Lower lobe of right lung (tissue), 2 donors: ENCODE measurements around the gene ERP29. TPM values are rescaled to one million over a fixed set of nuclear protein-coding genes. Genes with fewer than 3 reads are reported as not detected.

ENCODE experiments used
- ATAC-seq, 2 donors: fragments of 200-7000 bp; cut with Tn5 transposase; one replicate each; pipeline ENCODE4 v1.9.1; 2020 to 2022; ENCODE audit warnings: mild to moderate bottlenecking in 2 of 2, moderate library complexity in 2 of 2
- DNase-seq: peaks from one replicate; pipeline ENCODE4 v3.0.0-alpha.2; 2020
- H3K27ac ChIP-seq: fragments of 200-600 bp; one replicate; pipeline ENCODE4 v1.8.0; 2022
- H3K27me3 ChIP-seq: fragments of 200-600 bp; one replicate; pipeline ENCODE4 v1.8.0; 2022; ENCODE audit warnings: low read depth
- H3K36me3 ChIP-seq: fragments of 200-600 bp; one replicate; pipeline ENCODE4 v1.8.0; 2022; ENCODE audit warnings: mild to moderate bottlenecking
- H3K4me1 ChIP-seq: fragments of 200-600 bp; one replicate; pipeline ENCODE4 v1.8.0; 2022
- H3K4me3 ChIP-seq: fragments of 200-600 bp; one replicate; pipeline ENCODE4 v1.8.0; 2022; ENCODE audit warnings: mild to moderate bottlenecking
- H3K9me3 ChIP-seq: fragments of 200-600 bp; one replicate; pipeline ENCODE4 v1.8.0; 2022
- CTCF ChIP-seq: fragments of 200-600 bp; IDR thresholded peaks from one replicate; pipeline ENCODE4 v1.8.0; 2022; ENCODE audit warnings: antibody characterized with exemption, mild to moderate bottlenecking
- intact Hi-C: fragments of 100-400 bp; cut with DNase I; formaldehyde crosslinking; loops from one replicate; pipeline ENCODE4 v1.11.0; 2022
- total RNA-seq: library from RNA; stranded (reverse); fragmentation: NEBNext Ultra II Directional; extraction: Animal tissue kit (Norgen Biotek cat#: 25700); gene quantifications from one replicate; pipeline ENCODE4 v1.2.1, GENCODE V29; 2021
- donor health status: DM: no; HTN: yes; CAD: no; lungs with severe emphysema.

ERP29 gene
- total RNA-seq, 1 donor from 2014 or later, result 152 TPM

GRCh38 chr12:112011685-112012084, 1.5 kb upstream of the ERP29 start:
- intact Hi-C loops, result no loop called here
- Histone ChIP-seq H3K27me3 (no peaks in the 10 kb centered on the region), H3K4me1 (peaks cover 38% of the 10 kb centered on the region), H3K36me3 (peaks cover 8% of the 10 kb centered on the region), H3K4me3 (peak overlapping the region; percentile 95), H3K27ac (peak overlapping the region; percentile 94), H3K9me3 (no peaks in the 10 kb centered on the region)
- no peak for ATAC-seq
- no peak for TF ChIP-seq CTCF
- no peak for DNase-seq

- Histone ChIP-seq H3K4me1 (peaks cover 38% of the 10 kb centered on the region), H3K4me3 (peak overlapping the region; percentile 95), H3K36me3 (peaks cover 23% of the 10 kb centered on the region), H3K27me3 (no peaks in the 10 kb centered on the region), H3K27ac (peak overlapping the region; percentile 91), H3K9me3 (no peaks in the 10 kb centered on the region)
- intact Hi-C loops, result no loop called here
- peak; percentile 64 to 69 for ATAC-seq
- peak; percentile 81 for DNase-seq
- no peak for TF ChIP-seq CTCF
Measured at GRCh38 chr12:112013601-112014402, 576 bp downstream of the ERP29 start.

GRCh38 chr12:112015938-112016337, 2.7 kb downstream of the ERP29 start:
- Histone ChIP-seq H3K27me3 (no peaks in the 10 kb centered on the region), H3K36me3 (peaks cover 44% of the 10 kb centered on the region), H3K4me1 (peaks cover 36% of the 10 kb centered on the region), H3K9me3 (no peaks in the 10 kb centered on the region), H3K27ac (no peak overlapping the region), H3K4me3 (no peak overlapping the region)
- intact Hi-C loops, result no loop called here
- DNase-seq (no peak), ATAC-seq (no peak)
- TF ChIP-seq CTCF, result no peak

GRCh38 chr12:112017041-112017440, 3.8 kb downstream of the ERP29 start:
- no peak for DNase-seq
- Histone ChIP-seq H3K9me3 (no peaks in the 10 kb centered on the region), H3K4me3 (no peak overlapping the region), H3K36me3 (peaks cover 55% of the 10 kb centered on the region), H3K27ac (no peak overlapping the region), H3K27me3 (no peaks in the 10 kb centered on the region), H3K4me1 (peaks cover 25% of the 10 kb centered on the region)
- TF ChIP-seq CTCF, result no peak
- intact Hi-C loops, result no loop called here
- no peak for ATAC-seq

- H3K36me3 ChIP-seq, result peaks cover 71% of the 10 kb centered on the region
- no peak for TF ChIP-seq CTCF
- no peaks in the 10 kb centered on the region for H3K27me3 ChIP-seq
- intact Hi-C loops, result no loop called here
- no peak overlapping the region for H3K4me3 ChIP-seq
- peaks cover 19% of the 10 kb centered on the region for H3K4me1 ChIP-seq
- DNase-seq, result no peak
- no peak overlapping the region for H3K27ac ChIP-seq
- no peaks in the 10 kb centered on the region for H3K9me3 ChIP-seq
- ATAC-seq, result no peak
Measured at GRCh38 chr12:112018571-112019237, 5.5 kb downstream of the ERP29 start.
